ENCODE measurements around the gene MT1F.
"Not testable (repeated sequence)": the region's sequence is repeated elsewhere in the genome, so short reads cannot be mapped to it uniquely, and the experiment has no call there.

DNA sequence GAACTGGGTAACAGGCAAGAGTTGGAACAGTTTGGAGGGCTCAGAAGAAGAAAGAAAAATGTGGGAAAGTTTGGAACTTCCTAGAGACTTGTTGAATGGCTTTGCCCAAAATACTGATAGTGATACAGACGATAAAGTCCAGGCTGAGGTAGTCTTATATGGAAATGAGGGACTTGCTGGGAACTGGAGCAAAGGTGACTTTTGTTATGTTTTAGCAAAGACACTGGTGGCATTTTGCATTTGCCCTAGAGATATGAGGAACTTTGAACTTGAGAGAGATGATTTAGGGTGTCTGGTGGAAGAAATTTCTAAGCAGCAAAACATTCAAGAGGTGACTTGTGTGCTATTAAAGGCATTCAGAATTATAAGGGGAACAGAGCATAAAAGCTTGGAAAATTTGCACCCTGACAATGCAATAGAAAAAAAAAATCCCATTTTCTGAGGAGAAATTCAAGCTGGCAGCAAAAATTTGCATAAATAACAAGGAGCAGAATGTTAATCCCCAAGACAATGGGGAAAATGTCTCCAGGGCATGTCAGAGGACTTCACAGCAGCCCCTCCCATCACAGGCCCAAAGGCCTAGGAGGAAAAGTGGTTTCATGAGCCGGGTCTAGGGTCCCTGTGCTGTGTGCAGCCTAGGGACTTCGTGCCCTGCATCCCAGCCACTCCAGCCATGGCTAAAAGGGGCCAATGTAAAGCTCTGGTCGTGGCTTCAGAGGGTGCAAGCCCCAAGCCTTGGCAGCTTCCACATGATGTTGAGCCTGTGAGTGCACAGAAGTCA lies 35.9 kb upstream of the MT1F start:
- not testable (repeated sequence) for TF ChIP-seq POLR2A (IDR thresholded peaks at IDR 0.05)
- TF ChIP-seq, protein P1, sequence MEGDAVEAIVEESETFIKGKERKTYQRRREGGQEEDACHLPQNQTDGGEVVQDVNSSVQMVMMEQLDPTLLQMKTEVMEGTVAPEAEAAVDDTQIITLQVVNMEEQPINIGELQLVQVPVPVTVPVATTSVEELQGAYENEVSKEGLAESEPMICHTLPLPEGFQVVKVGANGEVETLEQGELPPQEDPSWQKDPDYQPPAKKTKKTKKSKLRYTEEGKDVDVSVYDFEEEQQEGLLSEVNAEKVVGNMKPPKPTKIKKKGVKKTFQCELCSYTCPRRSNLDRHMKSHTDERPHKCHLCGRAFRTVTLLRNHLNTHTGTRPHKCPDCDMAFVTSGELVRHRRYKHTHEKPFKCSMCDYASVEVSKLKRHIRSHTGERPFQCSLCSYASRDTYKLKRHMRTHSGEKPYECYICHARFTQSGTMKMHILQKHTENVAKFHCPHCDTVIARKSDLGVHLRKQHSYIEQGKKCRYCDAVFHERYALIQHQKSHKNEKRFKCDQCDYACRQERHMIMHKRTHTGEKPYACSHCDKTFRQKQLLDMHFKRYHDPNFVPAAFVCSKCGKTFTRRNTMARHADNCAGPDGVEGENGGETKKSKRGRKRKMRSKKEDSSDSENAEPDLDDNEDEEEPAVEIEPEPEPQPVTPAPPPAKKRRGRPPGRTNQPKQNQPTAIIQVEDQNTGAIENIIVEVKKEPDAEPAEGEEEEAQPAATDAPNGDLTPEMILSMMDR (IDR thresholded peaks at IDR 0.05): not testable (repeated sequence)
